G401.6 (cell line): ENCODE data around the gene MMP28.

Experiments used
- FAIRE-seq: peaks from 2 replicates; lab custom pipeline; 2012; peaks lifted over from hg19 to GRCh38; lab: Jason Lieb, UNC

Gene MMP28

DNA sequence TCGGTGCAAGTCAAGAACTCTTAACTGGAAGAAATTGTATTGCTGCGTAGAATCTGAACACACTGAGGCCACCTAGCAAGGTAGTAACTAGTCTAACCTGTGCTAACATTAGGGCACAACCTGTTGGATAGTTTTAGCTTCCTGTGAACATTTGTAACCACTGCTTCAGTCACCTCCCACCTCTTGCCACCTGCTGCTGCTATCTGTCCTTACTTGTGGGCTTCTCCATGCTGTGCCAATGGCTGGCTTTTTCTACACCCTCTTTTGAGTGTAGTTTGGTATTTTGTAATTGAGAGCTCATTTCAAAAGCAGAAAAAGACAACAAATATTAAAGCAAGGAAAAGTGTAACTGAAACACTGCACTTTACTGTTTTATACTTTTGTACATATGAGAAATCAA is 71.7 kb downstream of the MMP28 start:
- no peak for FAIRE-seq

DNA sequence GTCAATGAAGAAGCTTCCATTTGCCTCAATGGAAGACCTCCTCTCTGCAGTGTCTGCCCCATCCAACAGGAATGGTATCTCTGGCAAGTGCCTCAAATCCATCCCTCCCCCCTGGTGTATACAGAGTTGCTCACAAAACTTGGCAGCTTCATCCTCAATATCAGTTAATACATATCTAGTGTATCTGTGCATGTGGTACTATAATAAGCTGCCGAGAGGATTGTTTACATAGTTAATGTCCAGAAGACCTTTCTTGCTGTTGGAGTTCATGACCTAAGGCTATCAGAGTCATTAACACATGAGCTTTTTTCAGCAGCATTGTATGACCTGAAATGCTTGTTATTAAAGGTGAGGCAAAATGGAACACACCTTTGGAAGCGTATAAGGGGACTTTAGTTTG is 78.0 kb downstream of the MMP28 start:
- FAIRE-seq, result no peak

DNA sequence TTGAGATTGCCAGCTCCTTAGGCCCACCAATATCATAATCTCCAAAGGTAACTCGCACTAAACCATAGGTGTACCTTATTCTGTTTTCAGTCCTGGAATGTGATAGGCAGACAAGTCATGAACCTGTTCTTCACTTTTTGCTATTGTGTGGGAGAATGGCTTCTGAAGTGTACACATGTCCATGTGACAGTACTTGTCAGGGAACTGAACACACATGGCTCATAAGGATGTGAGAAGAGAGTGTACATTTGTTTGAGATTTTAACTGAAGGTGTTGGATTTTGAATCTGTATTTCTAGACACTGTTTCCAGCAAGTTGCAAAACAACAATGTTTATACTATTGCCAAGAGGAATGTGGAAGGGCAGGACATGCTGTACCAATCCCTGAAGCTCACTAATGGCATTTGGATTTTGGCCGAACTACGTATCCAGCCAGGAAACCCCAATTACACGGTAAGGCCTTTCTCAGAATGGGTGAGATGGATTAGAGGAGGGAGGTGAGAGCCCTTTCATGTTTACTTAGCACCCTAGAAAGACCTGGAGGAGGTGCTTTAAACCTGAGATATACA is 78.5 kb downstream of the MMP28 start:
- no peak for FAIRE-seq

DNA sequence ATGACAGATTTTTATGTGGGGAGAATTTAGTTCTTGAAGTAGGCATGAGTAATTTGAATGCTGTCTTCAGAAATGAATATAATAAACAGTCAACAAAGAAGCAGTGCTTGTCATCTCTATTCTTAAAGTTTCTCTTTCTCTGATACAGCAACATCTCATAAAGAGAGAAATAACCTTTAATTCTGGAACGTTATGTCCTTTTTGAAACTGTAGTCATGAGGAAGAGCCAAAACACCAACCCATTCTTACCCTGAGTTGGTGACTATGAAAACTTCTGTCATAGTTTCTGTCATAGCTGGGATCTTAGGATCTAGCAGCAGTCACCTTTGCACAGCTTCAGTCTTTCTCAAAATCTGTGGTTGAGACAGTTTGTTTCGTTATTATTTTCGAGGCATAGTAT is 79.3 kb downstream of the MMP28 start:
- no peak for FAIRE-seq
